Osteocyte (in vitro differentiated cells): ENCODE data around the gene MUC4. TPM values are rescaled to one million over a fixed set of nuclear protein-coding genes. Genes with fewer than 3 reads are reported as not detected.

Source experiments
- DNase-seq: peaks from one replicate; pipeline ENCODE4 v3.0.0; 2021; ENCODE audit warnings: mixed read lengths; ENCODE audit not compliant: unreplicated experiment; ENCODE audit errors: extremely low spot score
- H3K27ac Mint-ChIP-seq: one replicate; pipeline ENCODE4 v1.8.0; 2021; ENCODE audit warnings: mild to moderate bottlenecking, mixed read lengths; ENCODE audit not compliant: unreplicated experiment
- H3K27me3 Mint-ChIP-seq: one replicate; pipeline ENCODE4 v1.8.0; 2021; ENCODE audit warnings: mixed read lengths; ENCODE audit not compliant: unreplicated experiment
- H3K36me3 Mint-ChIP-seq: one replicate; pipeline ENCODE4 v1.8.0; 2021; ENCODE audit warnings: mixed read lengths; ENCODE audit not compliant: unreplicated experiment
- H3K4me1 Mint-ChIP-seq: one replicate; pipeline ENCODE4 v1.8.0; 2021; ENCODE audit warnings: mixed read lengths; ENCODE audit not compliant: unreplicated experiment
- H3K4me3 Mint-ChIP-seq: one replicate; pipeline ENCODE4 v1.8.0; 2021; ENCODE audit warnings: mild to moderate bottlenecking, moderate library complexity, mixed read lengths; ENCODE audit not compliant: unreplicated experiment
- H3K9me3 Mint-ChIP-seq: one replicate; pipeline ENCODE4 v1.8.0; 2021; ENCODE audit warnings: mixed read lengths; ENCODE audit not compliant: unreplicated experiment
- CTCF ChIP-seq: fragments of 200-600 bp; sonication (generic); IDR thresholded peaks from 2 replicates; pipeline ENCODE4 v1.5.0; 2021; ENCODE audit warnings: antibody characterized with exemption, mild to moderate bottlenecking, moderate library complexity
- total RNA-seq: library from RNA; stranded (reverse); gene quantifications from 2 replicates; pipeline ENCODE4 v1.2.1, GENCODE V29; 2021

Gene MUC4
- total RNA-seq, 1 donor from 2014 or later = not detected

- DNase-seq = no peak
- Mint-ChIP-seq H3K27ac (no peak overlapping the region), H3K4me1 (peaks cover 2% of the 10 kb centered on the region), H3K9me3 (no peaks in the 10 kb centered on the region), H3K4me3 (no peak overlapping the region), H3K36me3 (no peaks in the 10 kb centered on the region), H3K27me3 (no peaks in the 10 kb centered on the region)
- no peak for TF ChIP-seq CTCF
Measured at GRCh38 chr3:195853036-195853435, 41.3 kb upstream of the MUC4 start.

- peak; percentile 100 for TF ChIP-seq CTCF
- Mint-ChIP-seq H3K4me3 (no peak overlapping the region), H3K27ac (no peak overlapping the region), H3K4me1 (peaks cover 2% of the 10 kb centered on the region), H3K9me3 (no peaks in the 10 kb centered on the region), H3K27me3 (no peaks in the 10 kb centered on the region), H3K36me3 (no peaks in the 10 kb centered on the region)
- peak; percentile 95 for DNase-seq
Measured at GRCh38 chr3:195850857-195851543, 39.3 kb upstream of the MUC4 start.

- no peaks in the 10 kb centered on the region for H3K9me3 Mint-ChIP-seq
- H3K27me3 Mint-ChIP-seq = peaks cover 3% of the 10 kb centered on the region
- no peak overlapping the region for H3K27ac Mint-ChIP-seq
- no peak for TF ChIP-seq CTCF
- H3K36me3 Mint-ChIP-seq = no peaks in the 10 kb centered on the region
- H3K4me3 Mint-ChIP-seq = no peak overlapping the region
- DNase-seq = no peak
- peaks cover 2% of the 10 kb centered on the region for H3K4me1 Mint-ChIP-seq
Measured at GRCh38 chr3:195849322-195850074, 37.8 kb upstream of the MUC4 start.

- Mint-ChIP-seq H3K4me3 (no peak overlapping the region), H3K36me3 (no peaks in the 10 kb centered on the region), H3K9me3 (no peaks in the 10 kb centered on the region), H3K27me3 (peaks cover 8% of the 10 kb centered on the region), H3K27ac (no peak overlapping the region), H3K4me1 (peaks cover 2% of the 10 kb centered on the region)
- no peak for TF ChIP-seq CTCF
- no peak for DNase-seq
Measured at GRCh38 chr3:195847055-195847950, 35.6 kb upstream of the MUC4 start.
